NCI-H2029 (cell line): ENCODE data around the gene AP2A1.
"Not testable (repeated sequence)": the region's sequence is repeated elsewhere in the genome, so short reads cannot be mapped to it uniquely, and the experiment has no call there.

ENCODE experiments used
- DNase-seq: peaks from one replicate; lab custom pipeline; 2025; lab: John Stamatoyannopoulos, UW

The AP2A1 gene

GRCh38 chr19:49766930-49767299, at the start of gene AP2A1:
Gene AP2A1, plus strand, starts transcription at chr19:49767001. Its CDS starts 133 bp downstream, at chr19:49767134.
- DNase-seq, result no peak

GRCh38 chr19:49718511-49718910, 48.3 kb upstream of the AP2A1 start:
- no peak for DNase-seq

GRCh38 chr19:49718991-49719390, 47.8 kb upstream of the AP2A1 start:
- no peak for DNase-seq

- DNase-seq, result not testable (repeated sequence)
Observed at GRCh38 chr19:49719420-49719819, 47.4 kb upstream of the AP2A1 start.

- no peak for DNase-seq
Observed at GRCh38 chr19:49727217-49728030, 39.4 kb upstream of the AP2A1 start.

GRCh38 chr19:49730166-49730565, 36.6 kb upstream of the AP2A1 start:
- no peak for DNase-seq

GRCh38 chr19:49738268-49738667, 28.5 kb upstream of the AP2A1 start:
- DNase-seq, result no peak

- no peak for DNase-seq
Observed at GRCh38 chr19:49739098-49739497, 27.7 kb upstream of the AP2A1 start.

GRCh38 chr19:49739933-49740332, 26.9 kb upstream of the AP2A1 start:
- DNase-seq, result no peak

- DNase-seq, result no peak
Observed at GRCh38 chr19:49741210-49741844, 25.5 kb upstream of the AP2A1 start.

GRCh38 chr19:49744946-49745381, 21.8 kb upstream of the AP2A1 start:
- no peak for DNase-seq

- DNase-seq, result no peak
Observed at GRCh38 chr19:49746206-49746958, 20.4 kb upstream of the AP2A1 start.

GRCh38 chr19:49749055-49749716, 17.6 kb upstream of the AP2A1 start:
- no peak for DNase-seq

GRCh38 chr19:49749771-49750170, 17.0 kb upstream of the AP2A1 start:
- no peak for DNase-seq

GRCh38 chr19:49752701-49753100, 14.1 kb upstream of the AP2A1 start:
- no peak for DNase-seq

GRCh38 chr19:49755956-49756355, 10.8 kb upstream of the AP2A1 start:
- no peak for DNase-seq

- DNase-seq, result no peak
Observed at GRCh38 chr19:49758292-49758691, 8.5 kb upstream of the AP2A1 start.

- DNase-seq, result no peak
Observed at GRCh38 chr19:49761249-49761624, 5.6 kb upstream of the AP2A1 start.

GRCh38 chr19:49761625-49762311, 5.0 kb upstream of the AP2A1 start:
- DNase-seq, result no peak

- DNase-seq, result no peak
Observed at GRCh38 chr19:49763230-49763629, 3.6 kb upstream of the AP2A1 start, which contains the start of gene TSKS. Gene TSKS, minus strand, starts transcription at chr19:49763306. Its CDS starts 59 bp downstream, at chr19:49763247.

GRCh38 chr19:49764341-49764740, 2.5 kb upstream of the AP2A1 start:
- no peak for DNase-seq
